Sciatic nerve (tissue), 2 donors: Measurements from ENCODE around the gene LGALS9B. TPM values are rescaled to one million over a fixed set of nuclear protein-coding genes. Genes with fewer than 3 reads are reported as not detected.
"Not testable (repeated sequence)": the region's sequence is repeated elsewhere in the genome, so short reads cannot be mapped to it uniquely, and the experiment has no call there.

Experiments
- ATAC-seq: fragments of 200-7000 bp; cut with Tn5 transposase; one replicate; pipeline ENCODE4 v1.9.1; 2020; ENCODE audit warnings: mild to moderate bottlenecking, moderate library complexity
- DNase-seq: peaks from one replicate; pipeline ENCODE4 v3.0.0-alpha.2; 2020; ENCODE audit warnings: low spot score
- intact Hi-C: fragments of 100-400 bp; cut with DNase I; formaldehyde crosslinking; loops from one replicate; pipeline ENCODE4 v1.14.2; 2022
- total RNA-seq: library from RNA; stranded (reverse); fragmentation: NEBNext Ultra II Directional; extraction: Animal tissue kit (Norgen Biotek cat#: 25700); gene quantifications from one replicate; pipeline ENCODE4 v1.2.1, GENCODE V29; 2021
- donor health status: DM: no; HTN: no; CAD: no.
- donor health status: DM: no; HTN: no; CAD: no.

The LGALS9B gene
- not detected for total RNA-seq

DNA sequence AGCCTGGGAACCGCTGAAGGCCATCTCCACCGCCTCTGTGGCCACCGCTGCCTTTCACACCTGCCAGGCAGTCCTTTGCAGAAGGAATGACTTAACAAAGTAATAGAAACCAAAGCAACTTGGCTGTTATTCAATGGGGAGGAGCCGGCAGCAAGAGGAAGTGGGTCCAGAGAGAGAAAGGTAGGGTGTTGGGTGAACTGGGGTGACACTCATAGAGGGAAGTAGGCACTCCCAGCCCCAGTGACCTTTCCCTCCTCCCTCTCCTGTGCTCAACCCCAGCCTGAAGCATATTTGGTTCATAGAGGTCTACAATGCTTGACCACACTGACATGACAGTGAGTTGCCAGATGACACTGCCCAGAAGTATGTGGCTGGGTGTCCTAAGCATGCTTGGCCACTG lies at the start of gene LGALS9B:
LGALS9B (minus strand) TSS at position 93 of the 400 bp plus-strand sequence; CDS start at position 24, 69 bp downstream.
- DNase-seq, ATAC-seq, intact Hi-C loops: not testable (repeated sequence)

DNA sequence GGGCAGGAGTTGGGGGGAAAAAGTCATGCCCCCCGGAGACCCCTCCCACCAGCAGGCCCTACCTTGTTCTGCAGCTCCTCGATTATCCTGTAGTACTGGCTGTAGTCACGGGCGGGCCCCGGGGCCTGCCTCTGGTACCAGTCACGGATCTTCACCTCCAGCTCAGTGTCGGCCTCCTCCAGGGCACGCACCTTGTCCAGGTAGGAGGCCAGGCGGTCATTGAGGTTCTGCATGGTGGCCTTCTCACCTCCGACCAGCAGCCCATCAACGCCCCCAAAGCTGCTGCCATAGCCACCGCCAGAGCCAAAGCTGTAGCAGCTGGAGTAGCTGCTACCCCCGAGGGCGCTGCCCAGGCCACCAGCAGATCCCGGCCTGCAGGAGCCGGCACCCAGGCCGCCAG lies 49.6 kb upstream of the LGALS9B start:
- DNase-seq, ATAC-seq, intact Hi-C loops: not testable (repeated sequence)

DNA sequence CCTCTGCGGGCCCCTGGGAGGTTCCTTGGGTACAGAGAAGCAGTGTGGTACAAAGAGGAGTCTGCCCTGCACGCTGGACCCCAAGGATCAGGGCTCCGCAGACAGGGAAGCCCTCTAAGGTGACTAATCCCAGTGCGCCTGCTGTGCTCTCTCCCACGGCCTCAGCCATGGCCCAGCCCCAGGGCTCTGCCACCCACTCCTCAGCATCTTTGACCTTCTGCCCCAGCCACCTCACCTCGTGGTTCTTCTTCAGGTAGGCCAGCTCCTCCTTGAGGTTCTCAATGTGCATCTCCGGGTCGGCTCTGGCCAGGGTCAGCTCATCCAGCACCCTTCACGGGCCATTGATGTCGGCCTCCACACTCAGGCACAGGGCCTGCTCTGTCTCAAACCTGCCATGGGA lies 47.8 kb upstream of the LGALS9B start:
- ATAC-seq, DNase-seq, intact Hi-C loops: not testable (repeated sequence)

- ATAC-seq, intact Hi-C loops, DNase-seq: not testable (repeated sequence)
Measured at GRCh38 chr17:20513539-20513938, 46.2 kb upstream of the LGALS9B start.

DNA sequence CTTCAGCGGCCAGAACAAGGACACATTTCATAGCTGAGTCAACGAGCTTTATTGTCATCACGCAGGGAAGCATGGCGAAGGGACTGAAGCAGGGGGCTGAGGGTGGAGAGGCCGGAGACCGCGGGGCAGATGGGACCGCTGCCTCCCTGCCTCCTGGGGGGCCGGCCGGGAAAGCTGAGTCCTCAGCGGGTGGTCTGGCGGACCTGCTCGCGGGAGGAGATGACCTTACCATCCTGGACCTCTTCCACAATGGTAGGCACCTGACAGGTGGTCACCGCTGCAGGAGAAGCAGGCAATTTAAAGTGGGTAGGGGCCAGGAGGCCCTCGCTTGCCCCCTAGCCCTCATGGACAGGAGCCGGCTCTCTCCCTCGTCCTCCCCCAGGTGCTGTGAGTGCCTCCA lies 45.0 kb upstream of the LGALS9B start:
- not testable (repeated sequence) for ATAC-seq

GRCh38 chr17:20511778-20512177 lies 44.4 kb upstream of the LGALS9B start:
- DNase-seq, intact Hi-C loops, ATAC-seq: not testable (repeated sequence)

More for the DNA sequence above, 45.0 kb upstream of the LGALS9B start:
- DNase-seq, intact Hi-C loops: not testable (repeated sequence)

- ATAC-seq, intact Hi-C loops, DNase-seq: not testable (repeated sequence)
Measured at GRCh38 chr17:20505333-20505732, 38.0 kb upstream of the LGALS9B start.

GRCh38 chr17:20504388-20505066 lies 37.2 kb upstream of the LGALS9B start:
- intact Hi-C loops, ATAC-seq: not testable (repeated sequence)

GRCh38 chr17:20501896-20502295 lies 34.6 kb upstream of the LGALS9B start:
- ATAC-seq, DNase-seq, intact Hi-C loops: not testable (repeated sequence)

More at GRCh38 chr17:20504388-20505066, 37.2 kb upstream of the LGALS9B start:
- not testable (repeated sequence) for DNase-seq

- ATAC-seq, intact Hi-C loops, DNase-seq: not testable (repeated sequence)
Measured at GRCh38 chr17:20500346-20500745, 33.0 kb upstream of the LGALS9B start.

DNA sequence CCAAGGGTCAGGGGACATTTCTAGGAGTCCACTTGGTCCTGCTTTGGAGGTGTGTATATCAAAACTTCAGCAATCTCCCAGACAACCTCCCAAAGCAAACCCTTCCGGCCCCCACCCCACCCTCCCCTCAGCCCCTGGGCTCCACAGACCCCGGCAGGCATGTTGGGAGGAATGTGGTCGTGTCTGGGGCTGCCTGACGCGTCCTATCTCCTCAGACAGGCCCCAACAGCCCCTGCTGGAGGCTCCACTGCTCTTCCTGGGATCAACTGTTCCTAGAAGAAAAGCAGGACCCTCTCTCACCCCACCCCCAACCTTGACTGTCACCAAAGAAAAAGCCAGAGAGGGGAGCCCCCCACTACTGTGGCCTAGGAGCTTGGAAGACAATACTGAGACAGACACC lies 28.1 kb upstream of the LGALS9B start:
- ATAC-seq, intact Hi-C loops, DNase-seq: not testable (repeated sequence)

GRCh38 chr17:20494735-20495134 lies 27.4 kb upstream of the LGALS9B start:
- intact Hi-C loops, result not testable (repeated sequence)

GRCh38 chr17:20494147-20494546 lies 26.8 kb upstream of the LGALS9B start:
- ATAC-seq, intact Hi-C loops, DNase-seq: not testable (repeated sequence)

More at GRCh38 chr17:20494735-20495134, 27.4 kb upstream of the LGALS9B start:
- DNase-seq, ATAC-seq: not testable (repeated sequence)

GRCh38 chr17:20492971-20493370 lies 25.6 kb upstream of the LGALS9B start:
- intact Hi-C loops, ATAC-seq, DNase-seq: not testable (repeated sequence)

DNA sequence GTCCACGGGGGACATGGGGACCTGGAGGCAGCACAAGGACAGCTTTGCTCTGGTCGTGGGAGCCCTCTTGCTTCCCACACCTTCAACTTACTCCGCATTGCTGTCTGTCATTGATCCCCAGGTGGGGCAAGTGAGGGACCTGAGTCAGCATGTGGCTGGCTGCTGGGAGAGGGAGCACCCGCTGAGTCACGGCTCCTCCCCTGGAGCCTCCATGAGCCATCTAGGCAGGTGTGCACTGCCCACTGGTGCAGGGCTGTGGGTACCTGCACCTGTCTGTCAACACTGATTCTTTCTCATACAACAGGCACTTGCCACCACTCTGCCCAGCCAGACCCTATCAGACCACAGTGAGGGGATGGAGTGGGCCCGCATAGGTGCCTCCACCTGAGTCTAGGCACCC lies 24.8 kb upstream of the LGALS9B start:
- DNase-seq, intact Hi-C loops, ATAC-seq: not testable (repeated sequence)

DNA sequence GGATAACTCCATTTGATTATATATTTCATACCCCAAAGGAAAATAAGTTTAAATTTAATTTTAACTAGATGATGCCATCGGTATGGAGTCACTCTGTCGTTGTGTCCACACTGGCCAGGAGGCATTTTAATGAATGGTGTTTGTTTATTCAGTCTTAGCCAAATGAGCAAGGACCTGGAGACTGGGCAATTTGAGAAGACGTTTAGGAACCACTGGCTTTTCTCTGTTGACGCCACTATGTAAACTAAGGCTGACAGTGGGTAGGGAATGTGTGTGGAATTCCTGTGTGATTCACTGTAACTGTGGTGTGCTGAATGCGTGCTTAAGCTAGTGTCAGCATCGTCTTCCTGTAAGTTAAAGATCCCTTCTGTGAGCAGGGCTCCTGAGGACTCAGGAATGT lies 17.6 kb upstream of the LGALS9B start:
- ATAC-seq, intact Hi-C loops, DNase-seq: not testable (repeated sequence)

- DNase-seq, ATAC-seq, intact Hi-C loops: not testable (repeated sequence)
Measured at GRCh38 chr17:20479889-20480591, 12.7 kb upstream of the LGALS9B start.

DNA sequence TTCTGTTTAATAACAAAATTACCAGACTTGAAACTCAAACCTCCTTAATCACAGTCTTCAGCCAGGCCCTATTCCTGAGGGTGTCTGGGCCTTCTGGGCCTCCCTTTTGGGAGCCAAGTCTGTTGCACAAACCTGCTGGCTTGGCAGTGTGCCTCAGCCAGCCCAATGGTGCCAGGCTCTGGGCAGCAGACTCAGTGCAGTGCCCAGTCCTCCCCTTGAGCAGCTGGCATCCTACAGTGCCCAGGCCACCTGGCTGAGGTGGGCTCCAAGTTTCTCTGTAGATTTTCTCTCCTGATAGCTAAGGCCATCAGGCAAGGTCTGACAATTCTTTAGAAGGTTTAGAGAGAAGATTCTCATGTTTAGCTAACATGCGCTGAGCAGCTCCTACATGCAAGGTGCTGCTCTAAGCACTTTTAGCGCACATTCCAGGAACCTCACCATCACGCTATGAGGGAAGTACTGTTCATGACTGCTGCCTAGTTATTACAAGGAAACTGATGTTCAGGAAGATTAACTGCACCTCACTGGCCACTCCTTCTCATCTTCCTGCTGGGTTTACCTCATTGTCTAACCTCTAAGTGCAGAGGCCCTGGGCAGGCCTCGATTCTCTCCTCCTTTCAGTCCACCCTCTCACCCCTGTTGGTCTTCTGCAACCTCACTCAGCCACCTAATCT lies 10.2 kb upstream of the LGALS9B start:
- DNase-seq, ATAC-seq, intact Hi-C loops: not testable (repeated sequence)
